ENCODE measurements around the gene TUBB.
A peak's percentile ranks its signal among the peaks of the same experiment; 100 is the strongest.

Gene TUBB

GRCh38 chr6:30730601-30731435, 10.7 kb downstream of the TUBB start (continued):
- TF ChIP-seq ZNF677 (tag by site-specific recombination; IDR thresholded peaks at IDR 0.05) (no peak), KLF9 (tag by site-specific recombination; IDR thresholded peaks at IDR 0.05; ENCODE audit: low read depth) (no peak), SP7 (tag by site-specific recombination; IDR thresholded peaks at IDR 0.05) (peak; percentile 58; the same call in 1 of the 2 replicates), ZNF157 (tag by site-specific recombination; IDR thresholded peaks at IDR 0.05) (no peak), ZBTB26 (tag by site-specific recombination; optimal IDR thresholded peaks at IDR 0.05) (peak; percentile 19), SCRT2 (tag by site-specific recombination; IDR thresholded peaks at IDR 0.05) (peak; percentile 80), ZNF530 (tag by site-specific recombination; IDR thresholded peaks at IDR 0.05; ENCODE audit: low read depth) (no peak), PRDM10 (tag by site-specific recombination; IDR thresholded peaks at IDR 0.05) (peak; percentile 52), PRDM2 (tag by site-specific recombination; IDR thresholded peaks at IDR 0.05; ENCODE audit: borderline replicate concordance) (no peak), ZBTB6 (tag by site-specific recombination; IDR thresholded peaks at IDR 0.05) (peak; percentile 97), IKZF3 (tag by site-specific recombination; IDR thresholded peaks at IDR 0.05) (peak; percentile 90), ZNF513 (tag by site-specific recombination; IDR thresholded peaks at IDR 0.05) (no peak), ZNF223 (tag by site-specific recombination; IDR thresholded peaks at IDR 0.05) (0 out of 2 replicates have a peak, but pooled peaks have one; percentile 45), FEZF1 (tag by site-specific recombination; IDR thresholded peaks at IDR 0.05) (no peak), ZNF221 (tag by site-specific recombination; IDR thresholded peaks at IDR 0.05; ENCODE audit: borderline replicate concordance) (no peak), ZNF214 (tag by site-specific recombination; IDR thresholded peaks at IDR 0.05; ENCODE audit: borderline replicate concordance) (no peak), ZNF121 (tag by site-specific recombination; IDR thresholded peaks at IDR 0.05) (no peak; the same call in 1 of the 2 replicates), ZNF660 (tag by site-specific recombination; IDR thresholded peaks at IDR 0.05) (peak; percentile 35; the same call in 1 of the 2 replicates), ZBTB48 (tag by site-specific recombination; IDR thresholded peaks at IDR 0.05) (no peak), ZNF610 (tag by site-specific recombination; IDR thresholded peaks at IDR 0.05; ENCODE audit: borderline replicate concordance) (peak; percentile 71; the same call in 1 of the 2 replicates), ZNF654 (tag by site-specific recombination; IDR thresholded peaks at IDR 0.05; ENCODE audit: low read depth) (peak; percentile 87), ZNF302 (tag by site-specific recombination; IDR thresholded peaks at IDR 0.05; ENCODE audit: low read depth) (no peak), ZBTB1 (tag by site-specific recombination; IDR thresholded peaks at IDR 0.05) (no peak), ZNF404 (tag by site-specific recombination; IDR thresholded peaks at IDR 0.05) (no peak), ZNF2 (tag by site-specific recombination; IDR thresholded peaks at IDR 0.05) (peak; percentile 74; the same call in 1 of the 2 replicates)
